Pancreas (tissue), 10 donors: ENCODE measurements around the gene ESD. TPM values are rescaled to one million over a fixed set of nuclear protein-coding genes. Genes with fewer than 3 reads are reported as not detected.
A peak's percentile ranks its signal among the peaks of the same experiment; 100 is the strongest.

Source experiments
- ATAC-seq, 4 donors: fragments of 200-7000 bp; cut with Tn5 transposase; one replicate each; pipeline versions ENCODE4 v1.8.0 to v1.9.1; 2020; ENCODE audit warnings: mild to moderate bottlenecking in 4 of 4, moderate library complexity in 4 of 4
- DNase-seq, 6 donors: peaks; one replicate each; pipeline ENCODE4 v3.0.0-alpha.2; 2020
- FAIRE-seq: peaks from 2 replicates; lab custom pipeline; 2012; peaks lifted over from hg19 to GRCh38; lab: Jason Lieb, UNC
- H3K27ac ChIP-seq, 4 donors: fragments of 200-600 bp; sonication (generic); 1 replicate in 3 of 4; 2 replicates in 1 of 4; pipeline versions ENCODE4 v1.5.0 to v1.8.0; 2020
- H3K27me3 ChIP-seq, 4 donors: fragments of 200-600 bp; one replicate each; pipeline ENCODE4 v1.8.0; 2021
- H3K36me3 ChIP-seq, 3 donors: fragments of 200-600 bp; sonication (generic) in 1 of 3; one replicate each; pipeline versions ENCODE4 v1.5.0 to v1.8.0; 2020 to 2021
- H3K4me1 ChIP-seq, 3 donors: fragments of 200-600 bp; one replicate each; pipeline ENCODE4 v1.8.0; 2021
- H3K4me3 ChIP-seq, 4 donors: fragments of 200-600 bp; sonication (generic) in 2 of 4; one replicate each; pipeline versions ENCODE4 v1.5.0 to v1.8.0; 2020 to 2021
- H3K9me3 ChIP-seq, 4 donors: fragments of 200-600 bp; one replicate each; pipeline ENCODE4 v1.8.0; 2021
- WGBS, 2 donors: extraction: QIAGEN DNeasy Blood & Tissue Kit; methylation state at CpG; one replicate each; pipeline ENCODE4 v1.1.7; 2013; 5-methylcytosine and 5-hydroxymethylcytosine counted together
- intact Hi-C, 3 donors: fragments of 100-400 bp; cut with DNase I; formaldehyde crosslinking; loops; one replicate each; pipeline versions ENCODE4 v1.11.1 to v1.14.2; 2022
- polyA plus RNA-seq, 2 donors: library from polyadenylated mRNA; stranded (reverse); fragments of 200-250 nt; gene quantifications; one replicate each; pipeline ENCODE4 v1.2.3, GENCODE V29; 2013
- total RNA-seq, 6 donors: library from RNA; stranded (reverse); fragmentation: NEBNext Ultra II Directional in 4 of 6; extraction: Animal tissue kit (Norgen Biotek cat#: 25700) in 4 of 6; gene quantifications; one replicate each; pipeline versions ENCODE4 v1.2.1 to v1.2.4, GENCODE V29; 2021 to 2023
- TF ChIP-seq, protein P1 (sequence below), 4 donors: fragments of 200-600 bp; sonication (generic) in 3 of 4; IDR thresholded peaks; one replicate each; pipeline versions ENCODE4 v1.5.0 to v1.8.0; 2021; ENCODE audit warnings: antibody characterized with exemption in 4 of 4
- donor health status: healthy with polysubstance abuse.
- donor health status: DM: no; HTN: no; CAD: no; lungs with moderate emphysema.
- donor health status: DM: no; HTN: no; CAD: no.
- donor health status: control.
- donor health status: control.
- donor health status: Bipolar disorder and iron deficiency.
- donor health status: DM: yes; HTN: yes; CAD: no.
- donor health status: DM: no; HTN: no; CAD: no.
- donor health status: DM: no; HTN: no; CAD: no.
- donor health status: DM: yes; HTN: yes; CAD: no.

The ESD gene
- total and polyA plus RNA-seq, 8 donors: 19.2 to 58.9 (median 31.0) TPM

DNA sequence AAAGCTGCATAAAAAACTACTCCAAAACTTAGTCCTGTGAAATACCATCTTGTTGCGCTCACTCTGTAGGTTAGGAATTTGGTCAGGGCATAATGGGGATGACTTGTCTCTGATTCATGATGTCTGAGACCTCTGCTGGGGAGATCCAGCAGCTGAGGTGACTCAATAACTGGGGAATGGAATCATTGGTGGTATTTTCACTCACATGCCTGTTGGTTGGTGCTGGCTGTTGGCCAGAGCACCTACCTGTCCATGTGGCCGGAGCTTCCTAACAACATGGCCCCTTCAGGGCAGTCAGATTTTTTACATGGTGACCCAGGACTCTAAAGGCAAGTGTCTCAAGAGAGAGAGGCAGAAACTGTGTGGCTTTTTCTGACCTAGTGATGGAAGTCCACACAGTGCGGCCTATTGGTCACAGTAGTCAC is 7.4 kb upstream of the ESD start:
- peaks cover 0 to 3% (median 0%) of the 10 kb centered on the region in 4 donors for H3K27me3 ChIP-seq
- FAIRE-seq (no peak), DNase-seq (no peak), ATAC-seq (no peak)
- H3K27ac ChIP-seq: no peak overlapping the region
- WGBS, 2 donors: 81 to 88% methylated on average over 3 of the region's 3 CpGs
- no peak overlapping the region for H3K4me3 ChIP-seq
- no peaks in the 10 kb centered on the region for H3K36me3 ChIP-seq
- TF ChIP-seq, protein P1, sequence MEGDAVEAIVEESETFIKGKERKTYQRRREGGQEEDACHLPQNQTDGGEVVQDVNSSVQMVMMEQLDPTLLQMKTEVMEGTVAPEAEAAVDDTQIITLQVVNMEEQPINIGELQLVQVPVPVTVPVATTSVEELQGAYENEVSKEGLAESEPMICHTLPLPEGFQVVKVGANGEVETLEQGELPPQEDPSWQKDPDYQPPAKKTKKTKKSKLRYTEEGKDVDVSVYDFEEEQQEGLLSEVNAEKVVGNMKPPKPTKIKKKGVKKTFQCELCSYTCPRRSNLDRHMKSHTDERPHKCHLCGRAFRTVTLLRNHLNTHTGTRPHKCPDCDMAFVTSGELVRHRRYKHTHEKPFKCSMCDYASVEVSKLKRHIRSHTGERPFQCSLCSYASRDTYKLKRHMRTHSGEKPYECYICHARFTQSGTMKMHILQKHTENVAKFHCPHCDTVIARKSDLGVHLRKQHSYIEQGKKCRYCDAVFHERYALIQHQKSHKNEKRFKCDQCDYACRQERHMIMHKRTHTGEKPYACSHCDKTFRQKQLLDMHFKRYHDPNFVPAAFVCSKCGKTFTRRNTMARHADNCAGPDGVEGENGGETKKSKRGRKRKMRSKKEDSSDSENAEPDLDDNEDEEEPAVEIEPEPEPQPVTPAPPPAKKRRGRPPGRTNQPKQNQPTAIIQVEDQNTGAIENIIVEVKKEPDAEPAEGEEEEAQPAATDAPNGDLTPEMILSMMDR (IDR thresholded peaks at IDR 0.05): no peak
- H3K4me1 ChIP-seq: no peaks in the 10 kb centered on the region
- H3K9me3 ChIP-seq: no peaks in the 10 kb centered on the region
- intact Hi-C loops: no loop called here

- DNase-seq: no peak
- no peak overlapping the region for H3K4me3 ChIP-seq
- no peaks in the 10 kb centered on the region for H3K9me3 ChIP-seq
- no peaks in the 10 kb centered on the region for H3K4me1 ChIP-seq
- no peak for FAIRE-seq
- TF ChIP-seq, protein P1 (IDR thresholded peaks at IDR 0.05): no peak
- no peak for ATAC-seq
- WGBS, 2 donors: 86 to 89% methylated on average over 5 of the region's 5 CpGs
- intact Hi-C loops: no loop called here
- H3K27ac ChIP-seq: no peak overlapping the region
- H3K36me3 ChIP-seq: no peaks in the 10 kb centered on the region
- H3K27me3 ChIP-seq: peaks cover 0 to 3% (median 0%) of the 10 kb centered on the region in 4 donors
Measured at GRCh38 chr13:46803586-46803985, 6.6 kb upstream of the ESD start.

- DNase-seq (no peak), ATAC-seq (no peak), FAIRE-seq (no peak)
- WGBS, 2 donors: 64 to 65% methylated on average over 1 of the region's 1 CpG
- Histone ChIP-seq H3K27me3 (peaks cover 0 to 3% (median 0%) of the 10 kb centered on the region in 4 donors), H3K27ac (no peak overlapping the region), H3K9me3 (no peaks in the 10 kb centered on the region), H3K4me3 (no peak overlapping the region), H3K36me3 (no peaks in the 10 kb centered on the region), H3K4me1 (peaks cover 0 to 7% (median 6%) of the 10 kb centered on the region in 3 donors)
- intact Hi-C loops: no loop called here
- TF ChIP-seq, protein P1 (IDR thresholded peaks at IDR 0.05): no peak
Measured at GRCh38 chr13:46801858-46802257, 4.9 kb upstream of the ESD start.

- Histone ChIP-seq H3K9me3 (no peaks in the 10 kb centered on the region), H3K4me1 (peaks cover 4 to 20% (median 14%) of the 10 kb centered on the region in 3 donors), H3K4me3 (no peak overlapping the region), H3K36me3 (no peaks in the 10 kb centered on the region), H3K27me3 (peaks cover 0 to 3% (median 0%) of the 10 kb centered on the region in 4 donors), H3K27ac (no peak overlapping the region)
- intact Hi-C loops: no loop called here
- 71 to 83% methylated on average over 4 of the region's 4 CpGs for WGBS, 2 donors
- no peak for FAIRE-seq
- TF ChIP-seq, protein P1 (IDR thresholded peaks at IDR 0.05): no peak
- no peak for DNase-seq
- no peak for ATAC-seq
Measured at GRCh38 chr13:46799139-46799538, 2.2 kb upstream of the ESD start.

DNA sequence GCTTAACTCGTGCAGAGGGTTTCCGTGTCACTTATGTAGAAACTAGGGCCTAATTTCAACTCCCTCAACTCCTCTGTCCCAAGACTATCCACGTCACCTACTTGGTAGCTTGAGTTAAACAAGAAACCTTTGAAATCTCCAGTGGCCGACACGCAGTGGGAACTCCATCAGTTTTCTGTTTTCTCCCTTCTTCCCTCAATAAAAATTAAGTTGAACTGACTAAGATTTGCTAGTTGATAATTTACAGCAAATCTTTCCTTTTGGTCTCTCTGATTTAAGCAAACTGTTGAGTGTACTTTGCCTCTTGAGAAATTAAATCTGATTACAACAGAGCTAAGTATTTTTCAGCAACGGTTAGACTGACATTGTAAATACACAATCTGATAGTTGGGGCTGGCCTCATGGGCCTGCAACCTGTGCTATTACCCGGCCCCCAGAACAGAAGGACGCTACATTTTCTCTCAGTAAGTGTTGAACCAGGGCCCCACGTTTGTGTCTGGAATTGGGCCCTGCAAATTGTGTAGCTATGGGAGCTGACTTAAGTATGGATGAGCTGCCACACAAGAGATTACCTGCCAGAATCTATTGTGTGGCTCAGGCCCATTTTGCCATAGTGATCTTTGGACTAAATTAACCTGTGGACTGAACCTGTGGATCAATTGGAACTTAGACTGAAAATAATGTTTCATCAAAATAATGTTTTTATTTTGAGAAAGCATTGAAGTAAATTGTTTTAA is 708 bp upstream of the ESD start:
- FAIRE-seq (no peak), DNase-seq (no peak), ATAC-seq (peak in 2 of 4 donors; percentile 2 to 17)
- 17 to 23% methylated on average over 9 of the region's 9 CpGs for WGBS, 2 donors
- TF ChIP-seq, protein P1 (IDR thresholded peaks at IDR 0.05): no peak
- Histone ChIP-seq H3K9me3 (no peaks in the 10 kb centered on the region), H3K27ac (peak overlapping the region; percentile 72 to 93 (median 83)), H3K4me3 (peak overlapping the region; percentile 64 to 93 (median 78)), H3K27me3 (peaks cover 0 to 2% (median 0%) of the 10 kb centered on the region in 4 donors), H3K36me3 (no peaks in the 10 kb centered on the region), H3K4me1 (peaks cover 4 to 20% (median 14%) of the 10 kb centered on the region in 3 donors)
- intact Hi-C loops: no loop called here
